Measurements from ENCODE around the gene JPT1.
A peak's percentile ranks its signal among the peaks of the same experiment; 100 is the strongest.

DNA sequence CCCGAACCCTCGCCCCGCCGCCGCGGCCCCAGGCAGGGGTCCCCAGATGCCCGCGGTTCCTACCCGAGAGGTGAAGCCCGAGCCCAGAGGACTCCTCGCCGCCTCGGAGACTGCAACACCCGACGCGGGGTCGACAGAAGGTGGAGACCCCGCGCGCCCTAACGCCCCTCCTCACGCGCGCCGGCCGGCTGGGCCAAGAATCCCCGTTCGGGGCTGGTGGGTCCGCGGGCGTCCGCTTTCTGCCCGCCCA lies 27.9 kb upstream of the JPT1 start:
- peak; percentile 79; the same call in 1 of the 2 replicates for TF ChIP-seq SIN3A (IDR thresholded peaks at IDR 0.05; ENCODE audit: borderline replicate concordance, insufficient read depth, low read depth, low read length)
- TF ChIP-seq, protein P1, sequence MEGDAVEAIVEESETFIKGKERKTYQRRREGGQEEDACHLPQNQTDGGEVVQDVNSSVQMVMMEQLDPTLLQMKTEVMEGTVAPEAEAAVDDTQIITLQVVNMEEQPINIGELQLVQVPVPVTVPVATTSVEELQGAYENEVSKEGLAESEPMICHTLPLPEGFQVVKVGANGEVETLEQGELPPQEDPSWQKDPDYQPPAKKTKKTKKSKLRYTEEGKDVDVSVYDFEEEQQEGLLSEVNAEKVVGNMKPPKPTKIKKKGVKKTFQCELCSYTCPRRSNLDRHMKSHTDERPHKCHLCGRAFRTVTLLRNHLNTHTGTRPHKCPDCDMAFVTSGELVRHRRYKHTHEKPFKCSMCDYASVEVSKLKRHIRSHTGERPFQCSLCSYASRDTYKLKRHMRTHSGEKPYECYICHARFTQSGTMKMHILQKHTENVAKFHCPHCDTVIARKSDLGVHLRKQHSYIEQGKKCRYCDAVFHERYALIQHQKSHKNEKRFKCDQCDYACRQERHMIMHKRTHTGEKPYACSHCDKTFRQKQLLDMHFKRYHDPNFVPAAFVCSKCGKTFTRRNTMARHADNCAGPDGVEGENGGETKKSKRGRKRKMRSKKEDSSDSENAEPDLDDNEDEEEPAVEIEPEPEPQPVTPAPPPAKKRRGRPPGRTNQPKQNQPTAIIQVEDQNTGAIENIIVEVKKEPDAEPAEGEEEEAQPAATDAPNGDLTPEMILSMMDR (IDR thresholded peaks at IDR 0.05): no peak

All from Panc1 (cell line).